ENCODE results near the gene MNAT1. TPM values are rescaled to one million over a fixed set of nuclear protein-coding genes. Genes with fewer than 3 reads are reported as not detected.

MNAT1 gene
- total RNA-seq, 4 donors from 2014 or later, result 32.4 to 48.9 (median 44.6) TPM

- Histone ChIP-seq H3K27ac (no peak overlapping the region), H3K4me1 (no peaks in the 10 kb centered on the region), H3K4me3 (no peak overlapping the region), H3K36me3 (peaks cover 0 to 49% (median 0%) of the 10 kb centered on the region in 3 donors), H3K27me3 (no peaks in the 10 kb centered on the region), H3K9me3 (no peaks in the 10 kb centered on the region)
- no peak for DNase-seq (ENCODE audit: low spot score in 2 of 2)
- WGBS, 2 donors, result 92 to 93% methylated on average over 15 of the region's 15 CpGs
- TF ChIP-seq POLR2A (IDR thresholded peaks at IDR 0.05), result no peak
- no peak for TF ChIP-seq CTCF (IDR thresholded peaks at IDR 0.05)
- no peak for TF ChIP-seq EP300 (IDR thresholded peaks at IDR 0.05)
These were observed 237.7 kb downstream of the MNAT1 start for GRCh38 chr14:60972295-60972694.

- no peak for DNase-seq (ENCODE audit: low spot score in 2 of 2)
- TF ChIP-seq POLR2A (IDR thresholded peaks at IDR 0.05), result no peak
- TF ChIP-seq CTCF (IDR thresholded peaks at IDR 0.05), result no peak
- no peak for TF ChIP-seq EP300 (IDR thresholded peaks at IDR 0.05)
- 90 to 97% methylated on average over 3 of the region's 3 CpGs for WGBS, 2 donors
These were observed 238.5 kb downstream of the MNAT1 start for GRCh38 chr14:60973070-60973469.

GRCh38 chr14:60974090-60974651, 239.6 kb downstream of the MNAT1 start:
- Histone ChIP-seq H3K27me3 (no peaks in the 10 kb centered on the region), H3K4me3 (no peak overlapping the region), H3K4me1 (peaks cover 0 to 15% (median 5%) of the 10 kb centered on the region in 4 donors), H3K36me3 (peaks cover 0 to 49% (median 0%) of the 10 kb centered on the region in 3 donors), H3K27ac (no peak overlapping the region), H3K9me3 (no peaks in the 10 kb centered on the region)
- no peak for TF ChIP-seq EP300 (IDR thresholded peaks at IDR 0.05)
- no peak for TF ChIP-seq POLR2A (IDR thresholded peaks at IDR 0.05)
- TF ChIP-seq CTCF (IDR thresholded peaks at IDR 0.05), result no peak
- WGBS, 2 donors, result 86 to 87% methylated on average over 6 of the region's 6 CpGs
- no peak for DNase-seq (ENCODE audit: low spot score in 2 of 2)

More at GRCh38 chr14:60973070-60973469, 238.5 kb downstream of the MNAT1 start:
- Histone ChIP-seq H3K27me3 (no peaks in the 10 kb centered on the region), H3K4me3 (no peak overlapping the region), H3K9me3 (no peaks in the 10 kb centered on the region), H3K4me1 (peaks cover 0 to 6% (median 0%) of the 10 kb centered on the region in 4 donors), H3K36me3 (peaks cover 0 to 49% (median 0%) of the 10 kb centered on the region in 3 donors), H3K27ac (no peak overlapping the region)

- Histone ChIP-seq H3K4me3 (no peak overlapping the region), H3K9me3 (no peaks in the 10 kb centered on the region), H3K36me3 (peaks cover 0 to 49% (median 0%) of the 10 kb centered on the region in 3 donors), H3K27ac (no peak overlapping the region), H3K4me1 (peaks cover 0 to 29% (median 11%) of the 10 kb centered on the region in 4 donors), H3K27me3 (no peaks in the 10 kb centered on the region)
- no peak for DNase-seq (ENCODE audit: low spot score in 2 of 2)
- TF ChIP-seq CTCF (IDR thresholded peaks at IDR 0.05), result no peak
- WGBS, 2 donors, result 32 to 34% methylated on average over 2 of the region's 2 CpGs
These were observed 241.0 kb downstream of the MNAT1 start for GRCh38 chr14:60975551-60975950.

GRCh38 chr14:60977847-60978246, 243.3 kb downstream of the MNAT1 start:
- peaks cover 0 to 36% (median 0%) of the 10 kb centered on the region in 3 donors for H3K36me3 ChIP-seq
- no peak overlapping the region for H3K4me3 ChIP-seq
- no peaks in the 10 kb centered on the region for H3K27me3 ChIP-seq
- 40 to 46% methylated on average over 2 of the region's 2 CpGs for WGBS, 2 donors
- H3K4me1 ChIP-seq, result peaks cover 0 to 42% (median 21%) of the 10 kb centered on the region in 4 donors
- no peak for DNase-seq (ENCODE audit: low spot score in 2 of 2)
- no peaks in the 10 kb centered on the region for H3K9me3 ChIP-seq
- TF ChIP-seq EP300 (IDR thresholded peaks at IDR 0.05), result no peak
- TF ChIP-seq POLR2A (IDR thresholded peaks at IDR 0.05), result no peak
- no peak for TF ChIP-seq CTCF (IDR thresholded peaks at IDR 0.05)
- H3K27ac ChIP-seq, result no peak overlapping the region

Measured in tibial nerve (tissue), 4 donors.